HK-2 (cell line): Measurements from ENCODE around the gene RPTOR.
"Not testable (repeated sequence)": the region's sequence is repeated elsewhere in the genome, so short reads cannot be mapped to it uniquely, and the experiment has no call there.

ENCODE experiments used
- DNase-seq: peaks from one replicate; pipeline ENCODE4 v3.0.0-alpha.2; 2018; ENCODE audit not compliant: unreplicated experiment

RPTOR gene

GRCh38 chr17:80797741-80798594 lies 253.3 kb downstream of the RPTOR start:
- DNase-seq: no peak

- no peak for DNase-seq
Measured at GRCh38 chr17:80798595-80799537, 254.2 kb downstream of the RPTOR start.

- no peak for DNase-seq
Measured at GRCh38 chr17:80799538-80800480, 255.2 kb downstream of the RPTOR start.

GRCh38 chr17:80800481-80801391 lies 256.1 kb downstream of the RPTOR start:
- DNase-seq: no peak

- DNase-seq: no peak
Measured at GRCh38 chr17:80802626-80803450, 258.2 kb downstream of the RPTOR start.

- DNase-seq: no peak
Measured at GRCh38 chr17:80803451-80804428, 259.1 kb downstream of the RPTOR start.

- no peak for DNase-seq
Measured at GRCh38 chr17:80804466-80804865, 259.8 kb downstream of the RPTOR start.

GRCh38 chr17:80805032-80805751 lies 260.6 kb downstream of the RPTOR start:
- no peak for DNase-seq

- DNase-seq: no peak
Measured at GRCh38 chr17:80807014-80807413, 262.4 kb downstream of the RPTOR start.

- DNase-seq: no peak
Measured at GRCh38 chr17:80807882-80808281, 263.2 kb downstream of the RPTOR start.

GRCh38 chr17:80811181-80812105 lies 266.8 kb downstream of the RPTOR start:
- DNase-seq: no peak

GRCh38 chr17:80812362-80813088 lies 267.9 kb downstream of the RPTOR start:
- DNase-seq: no peak

GRCh38 chr17:80813318-80813717 lies 268.7 kb downstream of the RPTOR start:
- DNase-seq: no peak

GRCh38 chr17:80814491-80814890 lies 269.9 kb downstream of the RPTOR start:
- DNase-seq: no peak

- DNase-seq: no peak
Measured at GRCh38 chr17:80815151-80815681, 270.6 kb downstream of the RPTOR start.

GRCh38 chr17:80815718-80816117 lies 271.1 kb downstream of the RPTOR start:
- not testable (repeated sequence) for DNase-seq
